Small intestine (tissue), 7 donors: ENCODE results near the gene REN. TPM values are rescaled to one million over a fixed set of nuclear protein-coding genes. Genes with fewer than 3 reads are reported as not detected.

Experiments
- DNase-seq, 2 donors: peaks; one replicate each; pipeline versions ENCODE4 v3.0.0 to v3.0.0-alpha.2; 2013
- FAIRE-seq: peaks from 2 replicates; lab custom pipeline; 2012; peaks lifted over from hg19 to GRCh38; lab: Jason Lieb, UNC
- H3K27ac ChIP-seq, 3 donors: one replicate each; pipeline ENCODE4 v1.5.1; 2013; ENCODE audit warnings: low read length in 2 of 3, mild to moderate bottlenecking in 2 of 3, control low read depth in 1 of 3, inconsistent platforms in 1 of 3, low read depth in 1 of 3, moderate library complexity in 1 of 3
- H3K27me3 ChIP-seq, 3 donors: one replicate each; pipeline ENCODE4 v1.6.1; 2013; ENCODE audit warnings: low read length in 3 of 3, inconsistent platforms in 1 of 3; ENCODE audit not compliant: control insufficient read depth in 3 of 3, insufficient read depth in 3 of 3
- H3K36me3 ChIP-seq, 3 donors: one replicate each; pipeline ENCODE4 v1.6.1; 2013; ENCODE audit warnings: low read length in 3 of 3, inconsistent platforms in 1 of 3, low read depth in 1 of 3, mild to moderate bottlenecking in 1 of 3, moderate library complexity in 1 of 3; ENCODE audit not compliant: control insufficient read depth in 3 of 3, insufficient read depth in 2 of 3
- H3K4me1 ChIP-seq, 3 donors: one replicate each; pipeline ENCODE4 v1.6.1; 2013; ENCODE audit warnings: low read length in 2 of 3, inconsistent platforms in 1 of 3, low read depth in 1 of 3, mild to moderate bottlenecking in 1 of 3, moderate library complexity in 1 of 3; ENCODE audit not compliant: control insufficient read depth in 3 of 3, insufficient read depth in 2 of 3
- H3K4me3 ChIP-seq, 3 donors: one replicate each; pipeline ENCODE4 v1.5.1; 2013; ENCODE audit warnings: low read length in 3 of 3, control low read depth in 1 of 3, inconsistent platforms in 1 of 3, low read depth in 1 of 3, mild to moderate bottlenecking in 1 of 3, moderate library complexity in 1 of 3
- H3K9me3 ChIP-seq, 2 donors: one replicate each; pipeline ENCODE4 v1.6.1; 2013; ENCODE audit warnings: low read depth in 1 of 2, low read length in 1 of 2; ENCODE audit not compliant: control insufficient read depth in 2 of 2, insufficient read depth in 1 of 2
- WGBS, 3 donors: extraction: QIAGEN DNeasy Blood & Tissue Kit; methylation state at CpG; one replicate each; pipeline ENCODE4 v1.1.7; 2013; 5-methylcytosine and 5-hydroxymethylcytosine counted together
- polyA plus RNA-seq, 4 donors: library from polyadenylated mRNA; stranded (reverse) in 3 of 4; unstranded in 1 of 4; fragments of 200-250 nt in 3 of 4; fragments of 120-200 nt in 1 of 4; gene quantifications; one replicate each; pipeline versions ENCODE4 v1.2.1 to v1.2.3, GENCODE V29; 2013
- donor health status: healthy with polysubstance abuse.
- donor health status: control.
- donor health status: control.
- donor health status: Bipolar disorder and iron deficiency.
- donor health status: healthy.

REN gene
- polyA plus RNA-seq, 4 donors: 0.04 to 418 TPM; not detected in 2

DNA sequence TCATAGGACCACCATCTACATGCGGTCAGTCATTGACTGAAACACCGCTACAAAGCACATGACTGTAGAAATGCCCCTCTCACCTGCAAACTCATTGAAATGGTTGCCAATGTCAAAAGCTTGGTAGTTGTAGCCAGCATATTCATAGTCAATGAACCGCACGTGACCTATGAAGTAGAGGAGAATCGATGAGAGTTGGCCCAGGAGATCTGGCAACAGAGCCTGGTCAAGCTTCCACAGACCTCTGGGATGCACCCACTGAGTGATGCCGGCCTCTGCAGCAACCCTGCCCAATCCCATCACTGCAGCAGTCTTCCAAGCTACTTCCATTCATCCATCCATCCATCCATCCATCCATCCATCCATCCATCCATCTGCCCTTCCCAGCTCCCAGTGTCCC, 26.2 kb downstream of the REN start:
- DNase-seq (no peak), FAIRE-seq (no peak)
- Histone ChIP-seq H3K27ac (no peak overlapping the region), H3K9me3 (no peaks in the 10 kb centered on the region), H3K4me1 (peaks cover 0 to 29% (median 0%) of the 10 kb centered on the region in 3 donors), H3K4me3 (no peak overlapping the region), H3K36me3 (peaks cover 0 to 58% (median 0%) of the 10 kb centered on the region in 3 donors), H3K27me3 (no peaks in the 10 kb centered on the region)
- 93 to 96% (median 95%) methylated on average over 6 of the region's 6 CpGs for WGBS, 3 donors

DNA sequence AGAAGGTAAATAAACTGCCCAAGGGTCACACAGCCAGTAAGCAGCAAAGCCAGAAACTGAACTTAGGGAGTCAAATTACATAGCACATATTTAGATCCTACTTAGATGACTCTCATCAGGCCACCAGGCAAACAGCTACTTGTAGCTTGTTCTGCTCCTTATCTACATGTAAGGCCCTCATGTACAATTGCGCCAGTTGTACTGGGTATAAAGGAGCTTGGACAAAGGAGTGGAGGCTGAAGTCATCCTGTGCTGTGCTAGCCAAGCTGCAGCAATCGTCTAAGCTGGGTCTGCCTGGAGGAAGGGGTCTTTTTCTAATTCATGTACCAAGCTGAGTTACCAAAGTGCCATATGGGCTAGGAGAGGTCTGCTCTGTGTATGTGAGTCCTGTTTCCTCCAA, 27.0 kb downstream of the REN start:
- DNase-seq (no peak), FAIRE-seq (no peak)
- Histone ChIP-seq H3K4me1 (peaks cover 0 to 22% (median 0%) of the 10 kb centered on the region in 3 donors), H3K27ac (no peak overlapping the region), H3K9me3 (no peaks in the 10 kb centered on the region), H3K36me3 (peaks cover 0 to 65% (median 0%) of the 10 kb centered on the region in 3 donors), H3K4me3 (no peak overlapping the region), H3K27me3 (no peaks in the 10 kb centered on the region)
- 81 to 96% (median 93%) methylated on average over 2 of the region's 2 CpGs for WGBS, 3 donors

DNA sequence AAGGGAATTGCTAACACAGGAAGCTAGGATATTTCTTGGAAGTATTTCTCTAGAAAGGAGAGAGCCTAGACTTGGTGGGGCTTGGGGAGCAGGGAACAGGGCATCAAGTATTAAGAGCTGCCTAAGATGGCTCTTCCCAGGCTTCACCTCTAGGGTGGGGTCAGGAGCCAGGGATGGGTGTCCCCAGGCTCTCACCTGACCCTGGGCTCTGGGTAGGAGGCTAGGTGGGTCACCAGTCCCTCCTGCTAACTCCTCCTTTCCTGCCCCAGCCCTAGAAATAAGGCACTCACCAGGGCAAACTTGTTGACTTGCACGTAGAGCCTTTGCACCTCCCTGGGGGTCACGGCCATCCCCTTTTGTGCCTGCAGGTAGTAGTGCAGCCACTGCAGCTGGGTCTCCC, 29.3 kb downstream of the REN start:
- peaks cover 0 to 62% (median 0%) of the 10 kb centered on the region in 3 donors for H3K36me3 ChIP-seq
- H3K4me3 ChIP-seq: no peak overlapping the region
- H3K4me1 ChIP-seq: peaks cover 0 to 1% (median 0%) of the 10 kb centered on the region in 3 donors
- WGBS, 3 donors: 70 to 95% (median 90%) methylated on average over 2 of the region's 2 CpGs
- FAIRE-seq (no peak), DNase-seq (no peak)
- H3K27ac ChIP-seq: no peak overlapping the region
- H3K9me3 ChIP-seq: no peaks in the 10 kb centered on the region
- no peaks in the 10 kb centered on the region for H3K27me3 ChIP-seq

DNA sequence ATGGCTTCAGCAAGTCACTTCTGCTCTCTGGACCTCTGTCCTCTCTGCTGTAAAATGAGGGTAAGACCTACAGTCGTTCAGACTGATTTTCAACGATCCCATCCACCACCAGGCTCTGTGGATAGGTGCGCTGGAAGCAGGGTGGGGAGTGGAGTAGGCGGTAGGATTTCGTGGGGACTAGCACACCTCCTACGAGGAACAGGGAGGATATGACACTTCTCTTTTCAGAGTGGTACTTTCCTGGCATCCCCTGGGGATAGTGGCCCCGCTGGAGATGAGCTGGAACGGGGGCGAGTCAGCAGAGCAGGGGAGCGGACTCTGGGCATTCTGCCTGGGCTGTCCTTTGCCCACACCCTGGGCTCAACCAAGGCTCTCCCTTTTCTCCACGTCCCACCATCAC, 32.0 kb downstream of the REN start:
- H3K27ac ChIP-seq: no peak overlapping the region
- no peaks in the 10 kb centered on the region for H3K27me3 ChIP-seq
- WGBS, 3 donors: 80 to 88% (median 87%) methylated on average over 11 of the region's 11 CpGs
- DNase-seq (no peak), FAIRE-seq (no peak)
- H3K4me3 ChIP-seq: no peak overlapping the region
- no peaks in the 10 kb centered on the region for H3K9me3 ChIP-seq
- peaks cover 0 to 61% (median 0%) of the 10 kb centered on the region in 3 donors for H3K36me3 ChIP-seq
- H3K4me1 ChIP-seq: peaks cover 0 to 14% (median 0%) of the 10 kb centered on the region in 3 donors

DNA sequence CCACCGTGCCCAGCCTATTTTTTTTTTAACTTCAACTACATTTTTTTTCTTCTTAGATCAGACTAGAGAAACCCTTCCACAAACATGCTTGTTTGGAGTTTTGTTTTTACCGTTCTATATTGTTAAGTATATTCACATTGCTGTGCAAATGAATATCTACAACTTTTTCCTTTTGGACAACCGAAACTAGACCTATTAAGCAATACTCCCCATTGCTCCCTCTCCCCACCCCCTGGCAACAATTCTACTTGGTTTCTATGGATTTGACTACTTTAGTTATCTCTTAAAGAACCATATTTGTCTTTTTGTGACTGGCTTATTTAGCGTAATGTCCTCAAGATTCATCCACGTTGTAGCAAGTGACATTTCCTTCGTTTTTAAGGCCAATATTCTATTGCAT, 33.4 kb downstream of the REN start:
- H3K36me3 ChIP-seq: peaks cover 0 to 51% (median 0%) of the 10 kb centered on the region in 3 donors
- H3K27ac ChIP-seq: no peak overlapping the region
- WGBS, 3 donors: 80 to 85% (median 83%) methylated on average over 6 of the region's 6 CpGs
- FAIRE-seq: no peak
- no peaks in the 10 kb centered on the region for H3K27me3 ChIP-seq
- no peak for DNase-seq
- H3K4me1 ChIP-seq: peaks cover 0 to 19% (median 3%) of the 10 kb centered on the region in 3 donors
- H3K9me3 ChIP-seq: no peaks in the 10 kb centered on the region
- no peak overlapping the region for H3K4me3 ChIP-seq

DNA sequence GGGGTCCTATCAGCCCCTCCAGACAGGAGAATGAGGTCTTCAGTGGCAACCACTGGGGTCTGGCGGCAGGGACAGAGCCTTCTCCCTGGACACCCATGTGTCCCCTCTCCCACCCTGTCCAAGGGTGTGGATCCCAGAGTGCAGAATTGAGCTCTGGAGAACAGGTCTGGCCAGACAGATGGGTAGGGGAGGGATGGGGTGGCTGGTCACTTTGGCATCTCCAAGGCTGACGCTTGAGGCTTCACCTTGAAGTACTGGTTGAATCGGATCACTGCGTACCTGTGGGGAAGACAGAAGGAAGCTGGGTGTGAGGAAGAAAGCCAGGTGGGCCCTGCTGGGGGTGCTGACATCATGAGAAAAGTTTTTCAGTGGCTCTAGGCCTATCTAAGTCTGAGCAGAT, 34.2 kb downstream of the REN start:
- Histone ChIP-seq H3K9me3 (no peaks in the 10 kb centered on the region), H3K27me3 (no peaks in the 10 kb centered on the region), H3K4me3 (no peak overlapping the region), H3K36me3 (peaks cover 0 to 49% (median 0%) of the 10 kb centered on the region in 3 donors), H3K27ac (no peak overlapping the region), H3K4me1 (peaks cover 0 to 19% (median 3%) of the 10 kb centered on the region in 3 donors)
- no peak for FAIRE-seq
- no peak for DNase-seq
- 85 to 94% (median 92%) methylated on average over 4 of the region's 4 CpGs for WGBS, 3 donors

DNA sequence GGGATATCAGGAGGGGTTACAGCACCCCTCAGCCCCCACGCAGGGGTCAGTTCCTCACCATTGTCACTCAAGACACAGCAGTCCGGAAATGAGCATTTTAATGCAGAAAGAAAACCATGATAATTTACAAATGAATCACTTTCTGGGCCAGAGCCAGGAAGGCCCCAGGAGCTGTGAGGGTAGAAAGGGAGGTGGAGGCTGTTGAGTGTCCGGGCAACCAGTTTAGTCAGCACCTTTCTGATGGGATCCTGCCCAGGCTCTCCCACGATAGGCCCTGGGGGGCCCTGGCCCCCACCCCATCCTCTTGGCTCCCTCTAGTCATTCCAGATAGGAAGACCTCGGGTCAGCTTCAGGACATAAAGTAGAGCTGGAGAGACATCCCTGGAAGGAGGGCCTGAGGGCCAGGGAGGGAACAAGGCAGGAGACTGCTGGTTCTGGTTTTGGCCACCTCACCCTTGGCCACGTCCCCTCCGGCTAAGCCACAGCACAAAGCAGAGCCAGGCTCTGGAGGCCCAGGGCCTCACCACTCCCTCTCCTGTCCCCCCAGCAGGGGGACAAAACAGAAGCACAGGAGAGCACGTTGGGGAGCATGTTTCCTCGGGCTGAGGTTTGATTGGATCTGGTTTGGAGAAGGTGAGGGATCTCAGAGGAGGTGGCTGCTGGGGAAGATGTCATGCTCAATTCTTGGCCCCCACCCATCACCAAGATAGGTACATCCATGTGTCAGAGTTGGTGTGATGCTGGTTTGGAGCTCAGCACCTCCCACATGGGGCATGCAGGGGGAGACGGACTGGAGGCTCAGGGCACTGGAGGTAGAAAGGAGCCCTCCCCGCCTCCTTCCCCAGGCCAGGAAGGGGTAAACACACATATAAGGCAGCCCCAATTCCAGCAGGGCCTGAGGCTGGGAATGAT, 34.9 kb downstream of the REN start:
- Histone ChIP-seq H3K4me3 (no peak overlapping the region), H3K9me3 (no peaks in the 10 kb centered on the region), H3K4me1 (peaks cover 0 to 19% (median 3%) of the 10 kb centered on the region in 3 donors), H3K36me3 (peaks cover 0 to 50% (median 0%) of the 10 kb centered on the region in 3 donors), H3K27me3 (no peaks in the 10 kb centered on the region), H3K27ac (peak overlapping the region in 1 of 3 donors; percentile 47)
- 47 to 57% (median 54%) methylated on average over 11 of the region's 11 CpGs for WGBS, 3 donors
- FAIRE-seq (no peak), DNase-seq (no peak)

DNA sequence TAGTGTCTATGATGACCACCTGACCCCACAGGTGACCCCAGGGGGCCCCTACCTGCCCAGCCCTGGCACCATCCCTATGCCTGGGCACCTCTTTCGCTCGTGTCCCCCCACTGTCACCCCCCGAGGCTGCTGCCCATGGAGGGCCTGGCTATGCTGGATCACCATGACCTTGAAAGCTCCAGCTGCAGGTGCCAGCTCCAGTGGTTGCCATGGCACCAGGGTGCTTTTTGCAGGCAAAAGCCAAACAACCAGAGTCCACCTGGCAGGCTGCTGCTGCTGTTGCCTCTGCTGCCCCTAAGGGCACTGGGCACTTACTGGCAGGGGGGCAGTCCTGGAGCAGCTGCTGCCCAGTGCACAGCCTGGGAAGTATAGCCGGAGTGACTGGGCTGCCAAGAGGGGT, 36.0 kb downstream of the REN start:
- Histone ChIP-seq H3K27ac (no peak overlapping the region), H3K4me1 (peaks cover 0 to 19% (median 3%) of the 10 kb centered on the region in 3 donors), H3K27me3 (no peaks in the 10 kb centered on the region), H3K9me3 (no peaks in the 10 kb centered on the region), H3K4me3 (no peak overlapping the region), H3K36me3 (peaks cover 0 to 56% (median 2%) of the 10 kb centered on the region in 3 donors)
- WGBS, 3 donors: 14 to 63% (median 25%) methylated on average over 4 of the region's 4 CpGs
- no peak for DNase-seq
- FAIRE-seq: no peak
